Measurements from ENCODE around the gene TGFBR3.

Gene TGFBR3

DNA sequence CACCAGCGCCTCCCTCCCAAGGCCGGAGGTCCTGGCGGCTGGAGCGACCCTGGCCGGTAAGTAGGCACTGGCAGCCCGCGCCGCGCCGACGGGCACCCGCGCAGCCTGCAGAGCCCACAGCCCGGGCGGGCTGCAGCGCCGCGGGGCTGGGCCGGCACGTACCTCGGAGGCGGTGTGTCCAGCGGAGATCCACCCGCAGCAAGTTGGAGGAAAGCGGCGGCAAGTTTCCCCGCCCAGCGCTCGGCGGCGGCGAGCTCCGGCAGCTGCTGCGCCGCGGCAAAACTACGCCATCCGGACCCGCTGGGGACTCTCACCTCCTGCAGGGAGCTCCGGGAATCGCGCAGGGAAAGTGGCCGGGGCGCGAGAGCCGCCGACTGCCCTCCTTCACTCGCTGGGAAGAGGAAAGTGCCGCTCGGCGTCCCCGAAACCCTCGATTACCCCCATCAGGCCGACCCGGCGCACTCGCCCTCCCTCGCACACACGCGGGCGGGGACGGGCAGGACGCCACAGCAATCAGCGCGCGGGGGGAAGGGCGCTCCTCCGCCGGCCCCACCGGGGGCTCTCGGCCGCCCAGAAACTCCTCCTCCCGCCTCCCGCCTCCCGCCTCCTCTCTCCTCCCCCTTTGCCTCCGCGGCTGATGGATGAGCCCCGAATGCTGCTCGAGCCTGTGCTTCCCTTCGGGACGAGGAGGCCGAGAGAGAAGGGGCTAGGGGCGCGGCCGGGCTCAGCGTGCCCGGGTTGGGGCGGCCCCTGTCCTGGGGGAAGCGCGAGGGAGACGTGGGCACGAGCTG lies at the start of gene TGFBR3:
TGFBR3 (minus strand) TSS at position 436 of the 791 bp plus-strand sequence. CDS start 24,620 bp downstream, outside the sequence.
- H3K4me3 ChIP-seq (ENCODE audit: control insufficient read depth, low read depth, low read length), result peak within 1 kb of the TSS; percentile 90
- DNase-seq (ENCODE audit: low read depth), result peak; percentile 73
- TF ChIP-seq, protein P1, sequence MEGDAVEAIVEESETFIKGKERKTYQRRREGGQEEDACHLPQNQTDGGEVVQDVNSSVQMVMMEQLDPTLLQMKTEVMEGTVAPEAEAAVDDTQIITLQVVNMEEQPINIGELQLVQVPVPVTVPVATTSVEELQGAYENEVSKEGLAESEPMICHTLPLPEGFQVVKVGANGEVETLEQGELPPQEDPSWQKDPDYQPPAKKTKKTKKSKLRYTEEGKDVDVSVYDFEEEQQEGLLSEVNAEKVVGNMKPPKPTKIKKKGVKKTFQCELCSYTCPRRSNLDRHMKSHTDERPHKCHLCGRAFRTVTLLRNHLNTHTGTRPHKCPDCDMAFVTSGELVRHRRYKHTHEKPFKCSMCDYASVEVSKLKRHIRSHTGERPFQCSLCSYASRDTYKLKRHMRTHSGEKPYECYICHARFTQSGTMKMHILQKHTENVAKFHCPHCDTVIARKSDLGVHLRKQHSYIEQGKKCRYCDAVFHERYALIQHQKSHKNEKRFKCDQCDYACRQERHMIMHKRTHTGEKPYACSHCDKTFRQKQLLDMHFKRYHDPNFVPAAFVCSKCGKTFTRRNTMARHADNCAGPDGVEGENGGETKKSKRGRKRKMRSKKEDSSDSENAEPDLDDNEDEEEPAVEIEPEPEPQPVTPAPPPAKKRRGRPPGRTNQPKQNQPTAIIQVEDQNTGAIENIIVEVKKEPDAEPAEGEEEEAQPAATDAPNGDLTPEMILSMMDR (IDR thresholded peaks at IDR 0.05; ENCODE audit: control insufficient read depth, insufficient read depth, low read depth, low read length, missing control alignments), result peak; percentile 59

DNA sequence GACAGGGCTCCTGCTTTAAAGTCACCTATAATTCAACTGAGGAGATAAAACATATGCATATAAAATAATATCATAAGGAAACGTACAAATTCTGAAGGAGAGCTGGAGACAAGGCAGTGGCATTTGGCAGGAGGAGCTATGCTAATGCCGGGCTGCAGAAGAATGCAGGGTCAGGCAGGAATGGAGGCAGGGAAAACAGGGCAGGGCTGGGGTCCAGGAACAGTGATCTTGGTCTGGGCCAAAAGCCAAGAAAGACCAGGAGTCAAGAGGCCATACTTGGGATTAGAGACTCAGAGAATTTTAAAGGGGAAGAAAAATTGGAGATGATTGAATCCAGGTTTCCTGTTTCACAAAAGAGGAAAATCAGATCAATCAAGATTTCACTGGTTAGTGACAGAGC lies 43.3 kb upstream of the TGFBR3 start:
- H3K4me3 ChIP-seq (ENCODE audit: control insufficient read depth, low read depth, low read length), result no peak overlapping the region
- DNase-seq (ENCODE audit: low read depth), result no peak
- TF ChIP-seq, protein P1 (IDR thresholded peaks at IDR 0.05; ENCODE audit: control insufficient read depth, insufficient read depth, low read depth, low read length, missing control alignments), result no peak

DNA sequence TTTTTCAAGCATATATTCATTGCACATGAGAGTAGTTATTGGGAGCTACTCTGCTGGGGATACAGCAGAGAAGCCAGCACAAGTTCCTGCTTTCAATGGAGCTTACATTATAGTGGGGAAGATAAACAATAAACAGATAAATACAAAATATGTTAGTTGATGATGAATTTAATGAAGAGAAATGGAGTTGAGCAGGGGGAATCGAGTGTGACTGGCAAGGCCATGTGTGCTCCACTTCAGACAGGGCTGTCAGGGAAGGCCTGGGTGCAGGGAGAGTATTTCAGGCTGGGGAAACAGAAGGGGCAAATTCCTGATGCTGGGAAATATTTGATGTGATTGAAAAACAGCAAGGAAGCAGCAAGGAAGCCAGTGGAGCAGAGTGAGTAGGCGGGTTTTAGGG lies 42.1 kb upstream of the TGFBR3 start:
- DNase-seq (ENCODE audit: low read depth), result no peak
- TF ChIP-seq, protein P1 (IDR thresholded peaks at IDR 0.05; ENCODE audit: control insufficient read depth, insufficient read depth, low read depth, low read length, missing control alignments), result no peak
- no peak overlapping the region for H3K4me3 ChIP-seq (ENCODE audit: control insufficient read depth, low read depth, low read length)

DNA sequence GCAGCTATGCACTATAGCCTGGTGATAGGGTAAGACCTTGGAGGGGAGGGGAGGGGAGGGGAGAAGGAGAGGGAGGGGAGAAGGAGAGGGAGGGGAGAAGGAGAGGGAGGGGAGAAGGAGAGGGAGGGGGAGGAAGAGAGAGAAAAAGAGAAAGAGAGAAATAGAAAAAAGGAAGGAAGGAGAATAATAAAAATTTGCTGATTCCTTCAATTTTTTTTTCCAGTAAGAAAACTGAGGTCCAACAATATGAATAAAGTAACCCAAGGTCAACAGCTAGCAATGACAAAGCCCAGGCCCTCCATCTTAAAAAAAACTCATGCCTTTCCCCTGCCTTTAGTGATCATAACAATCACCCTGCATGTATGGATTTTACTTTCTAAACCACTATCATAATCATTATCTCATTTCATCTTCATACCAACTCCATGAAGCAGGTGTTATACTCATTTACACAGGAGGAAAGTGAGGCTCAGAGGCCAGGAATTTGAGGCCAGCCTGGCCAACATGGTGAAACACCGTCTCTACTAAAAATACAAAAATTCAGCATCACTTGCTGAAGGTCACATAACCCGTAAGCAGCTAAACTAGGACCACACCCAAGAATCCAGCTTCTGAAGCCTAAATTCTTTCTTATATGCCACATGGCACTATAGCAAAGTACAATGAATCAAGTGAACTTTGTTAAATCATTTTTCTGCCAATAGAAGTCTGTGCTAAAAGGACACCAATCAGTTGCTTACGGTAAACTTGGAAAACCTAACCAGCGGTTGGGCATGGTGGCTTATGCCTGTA lies 39.9 kb upstream of the TGFBR3 start:
- no peak for DNase-seq (ENCODE audit: low read depth)
- H3K4me3 ChIP-seq (ENCODE audit: control insufficient read depth, low read depth, low read length), result no peak overlapping the region
- TF ChIP-seq, protein P1 (IDR thresholded peaks at IDR 0.05; ENCODE audit: control insufficient read depth, insufficient read depth, low read depth, low read length, missing control alignments), result no peak

DNA sequence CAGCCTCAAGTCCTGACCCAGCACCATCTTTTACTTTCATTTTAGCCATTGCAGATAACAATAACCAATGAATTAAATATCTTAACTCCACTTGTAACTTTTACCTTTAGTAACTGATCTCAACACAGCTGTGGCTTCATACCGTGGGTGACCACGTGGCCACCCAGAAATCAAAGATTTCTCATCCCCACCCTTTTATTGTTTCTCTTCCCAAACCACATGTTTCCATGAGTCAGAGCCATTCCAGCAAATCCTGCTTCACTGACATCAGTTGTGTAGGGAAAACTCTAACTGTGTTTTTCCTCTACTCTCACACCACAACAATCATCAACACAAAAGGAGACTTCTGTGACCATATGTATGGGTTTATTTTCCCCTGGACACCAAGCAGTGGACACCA lies 38.2 kb upstream of the TGFBR3 start:
- H3K4me3 ChIP-seq (ENCODE audit: control insufficient read depth, low read depth, low read length), result no peak overlapping the region
- DNase-seq (ENCODE audit: low read depth), result peak; percentile 57
- TF ChIP-seq, protein P1 (IDR thresholded peaks at IDR 0.05; ENCODE audit: control insufficient read depth, insufficient read depth, low read depth, low read length, missing control alignments), result no peak

DNA sequence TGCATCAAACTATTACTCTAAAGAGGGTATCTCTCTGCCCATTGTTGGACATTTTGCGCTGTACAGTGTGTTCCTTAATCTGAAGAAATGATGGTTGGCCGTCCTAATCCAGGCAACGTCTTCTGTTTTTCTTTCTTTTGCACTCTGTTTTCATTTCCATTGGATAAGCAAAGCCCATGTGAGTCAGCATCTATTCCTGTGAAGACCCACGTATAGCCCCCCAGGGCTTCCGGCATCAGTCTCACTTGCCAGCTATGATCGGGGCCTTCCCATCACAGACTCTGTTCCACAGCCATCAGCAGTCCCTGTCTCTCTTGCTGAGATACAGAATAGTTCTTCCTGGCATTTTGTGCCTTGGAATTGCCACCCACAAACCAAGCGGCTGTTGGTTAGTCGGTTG lies 34.0 kb upstream of the TGFBR3 start:
- no peak for DNase-seq (ENCODE audit: low read depth)
- TF ChIP-seq, protein P1 (IDR thresholded peaks at IDR 0.05; ENCODE audit: control insufficient read depth, insufficient read depth, low read depth, low read length, missing control alignments), result no peak

More for the DNA sequence above, 34.0 kb upstream of the TGFBR3 start:
- no peak overlapping the region for H3K4me3 ChIP-seq (ENCODE audit: control insufficient read depth, low read depth, low read length)

Data from AG09309 (cell line).